CD4-positive, alpha-beta memory T cell (primary cell): ENCODE results near the gene ZNF622. TPM values are rescaled to one million over a fixed set of nuclear protein-coding genes. Genes with fewer than 3 reads are reported as not detected.
A peak's percentile ranks its signal among the peaks of the same experiment; 100 is the strongest.
"Not testable (repeated sequence)": the region's sequence is repeated elsewhere in the genome, so short reads cannot be mapped to it uniquely, and the experiment has no call there.

ENCODE experiments used
- CTCF ChIA-PET: fragments of 350-600 bp; sonication (Branson Sonifier 250); formaldehyde crosslinking; loops from one replicate; lab custom pipeline; 2021; ENCODE audit warnings: inconsistent platforms; ENCODE audit not compliant: partially characterized antibody; lab: Charles Lee
- POLR2A ChIA-PET: fragments of 350-600 bp; sonication (Branson Sonifier 250); formaldehyde crosslinking; loops from one replicate; lab custom pipeline; 2021; ENCODE audit not compliant: partially characterized antibody; lab: Charles Lee
- DNase-seq, 5 donors: peaks; one replicate each; pipeline versions ENCODE4 v3.0.0 to v3.0.0-alpha.2; 2020 to 2022; ENCODE audit warnings: mixed read lengths in 1 of 5
- H3K27ac ChIP-seq: one replicate; pipeline ENCODE4 v1.7.0; 2013; ENCODE audit warnings: low read depth, low read length
- H3K27me3 ChIP-seq: 2 replicates; pipeline ENCODE4 v1.7.0; 2013; ENCODE audit warnings: mild to moderate bottlenecking, low read length, moderate library complexity; ENCODE audit not compliant: insufficient read depth
- H3K36me3 ChIP-seq: 2 replicates; pipeline ENCODE4 v1.7.0; 2013; ENCODE audit warnings: mild to moderate bottlenecking, low read length, moderate library complexity; ENCODE audit not compliant: insufficient read depth
- H3K4me1 ChIP-seq: 2 replicates; pipeline ENCODE4 v1.7.0; 2013; ENCODE audit warnings: mild to moderate bottlenecking, low read length, moderate library complexity; ENCODE audit not compliant: insufficient read depth
- H3K4me3 ChIP-seq, 2 donors: one replicate each; pipeline ENCODE4 v1.7.0; 2013; ENCODE audit warnings: low read length in 2 of 2, mild to moderate bottlenecking in 1 of 2
- H3K9me3 ChIP-seq, 2 donors: one replicate each; pipeline ENCODE4 v1.7.0; 2013; ENCODE audit warnings: low read length in 2 of 2, control low read depth in 1 of 2; ENCODE audit not compliant: control insufficient read depth in 1 of 2
- H3K27ac Mint-ChIP-seq, 7 donors: one replicate each; pipeline ENCODE4 v1.8.0; 2020 to 2021; ENCODE audit warnings: mixed read lengths in 7 of 7, mild to moderate bottlenecking in 6 of 7, inconsistent platforms in 3 of 7, moderate library complexity in 3 of 7
- H3K27me3 Mint-ChIP-seq, 2 donors: one replicate each; pipeline ENCODE4 v1.8.0; 2020 to 2021; ENCODE audit warnings: mixed read lengths in 2 of 2
- H3K36me3 Mint-ChIP-seq, 2 donors: one replicate each; pipeline ENCODE4 v1.8.0; 2020 to 2021; ENCODE audit warnings: mixed read lengths in 2 of 2, inconsistent platforms in 1 of 2, mild to moderate bottlenecking in 1 of 2
- H3K4me1 Mint-ChIP-seq, 4 donors: one replicate each; pipeline ENCODE4 v1.8.0; 2020 to 2021; ENCODE audit warnings: mixed read lengths in 4 of 4, mild to moderate bottlenecking in 1 of 4
- H3K4me3 Mint-ChIP-seq, 8 donors: one replicate each; pipeline ENCODE4 v1.8.0; 2020 to 2021; ENCODE audit warnings: mixed read lengths in 8 of 8, mild to moderate bottlenecking in 7 of 8, moderate library complexity in 6 of 8, inconsistent platforms in 3 of 8
- H3K9me3 Mint-ChIP-seq, 8 donors: one replicate each; pipeline ENCODE4 v1.8.0; 2020 to 2021; ENCODE audit warnings: mixed read lengths in 8 of 8, mild to moderate bottlenecking in 5 of 8, inconsistent platforms in 3 of 8, moderate library complexity in 1 of 8
- intact Hi-C: fragments of 100-400 bp; cut with micrococcal nuclease; formaldehyde crosslinking; loops from one replicate; pipeline ENCODE4 v1.15.1; 2023
- polyA plus RNA-seq, 2 donors: library from polyadenylated mRNA; unstranded; fragments of 300-500 nt; fragmentation: Illumina TruSeq; gene quantifications; one replicate each; pipeline ENCODE4 v1.2.3, GENCODE V29; 2021
- total RNA-seq, 2 experiments: library from RNA; stranded (reverse); gene quantifications; one replicate each; pipeline ENCODE4 v1.2.3, GENCODE V29; 2021

The ZNF622 gene
- total and polyA plus RNA-seq, 4 experiments from 2014 or later: 32.2 to 71.8 (median 45.9) TPM

- POLR2A ChIA-PET: no interaction called here
- CTCF ChIA-PET: no interaction called here
- no peak overlapping the region for H3K4me3 Mint-ChIP-seq
- H3K36me3 Mint-ChIP-seq: peaks cover 2 to 11% of the 10 kb centered on the region in 2 donors
- Histone ChIP-seq H3K4me1 (no peaks in the 10 kb centered on the region), H3K36me3 (no peaks in the 10 kb centered on the region), H3K27me3 (no peaks in the 10 kb centered on the region), H3K4me3 (no peak overlapping the region), H3K9me3 (no peaks in the 10 kb centered on the region), H3K27ac (no peak overlapping the region)
- no peak overlapping the region for H3K27ac Mint-ChIP-seq
- peaks cover 0 to 8% (median 4%) of the 10 kb centered on the region in 4 donors for H3K4me1 Mint-ChIP-seq
- DNase-seq: no peak
- no peaks in the 10 kb centered on the region for H3K27me3 Mint-ChIP-seq
- intact Hi-C loops: no loop called here
- no peaks in the 10 kb centered on the region for H3K9me3 Mint-ChIP-seq
Observed at GRCh38 chr5:16480821-16481538, 15.4 kb upstream of the ZNF622 start.

- intact Hi-C loops: no loop called here
- H3K27ac Mint-ChIP-seq: no peak overlapping the region
- CTCF ChIA-PET: no interaction called here
- Histone ChIP-seq H3K36me3 (no peaks in the 10 kb centered on the region), H3K4me3 (no peak overlapping the region), H3K9me3 (no peaks in the 10 kb centered on the region), H3K27ac (no peak overlapping the region), H3K27me3 (no peaks in the 10 kb centered on the region), H3K4me1 (no peaks in the 10 kb centered on the region)
- H3K4me1 Mint-ChIP-seq: peaks cover 0 to 8% (median 6%) of the 10 kb centered on the region in 4 donors
- no peak for DNase-seq
- peaks cover 2 to 14% of the 10 kb centered on the region in 2 donors for H3K36me3 Mint-ChIP-seq
- no peaks in the 10 kb centered on the region for H3K27me3 Mint-ChIP-seq
- H3K4me3 Mint-ChIP-seq: no peak overlapping the region
- H3K9me3 Mint-ChIP-seq: no peaks in the 10 kb centered on the region
- POLR2A ChIA-PET: no interaction called here
Observed at GRCh38 chr5:16480144-16480543, 14.5 kb upstream of the ZNF622 start.

- ChIA-PET POLR2A (interaction anchor here (1.0 kb wide), 1 partner anchor 150 kb away, joined by 3 read pairs; no protein-coding TSS in a partner anchor), CTCF (no interaction called here)
- no peaks in the 10 kb centered on the region for H3K36me3 ChIP-seq
- no peaks in the 10 kb centered on the region for H3K27me3 ChIP-seq
- H3K27ac Mint-ChIP-seq: no peak overlapping the region
- H3K4me1 Mint-ChIP-seq: peaks cover 0 to 7% (median 3%) of the 10 kb centered on the region in 4 donors
- no peak for DNase-seq
- no peaks in the 10 kb centered on the region for H3K4me1 ChIP-seq
- H3K27me3 Mint-ChIP-seq: no peaks in the 10 kb centered on the region
- H3K4me3 Mint-ChIP-seq: no peak overlapping the region
- H3K9me3 Mint-ChIP-seq: no peaks in the 10 kb centered on the region
- H3K9me3 ChIP-seq: no peaks in the 10 kb centered on the region
- no peak overlapping the region for H3K27ac ChIP-seq
- no peak overlapping the region for H3K4me3 ChIP-seq
- intact Hi-C loops: no loop called here
- peaks cover 2 to 23% of the 10 kb centered on the region in 2 donors for H3K36me3 Mint-ChIP-seq
Observed at GRCh38 chr5:16477541-16477940, 11.9 kb upstream of the ZNF622 start.

GRCh38 chr5:16476417-16476816, 10.8 kb upstream of the ZNF622 start:
- POLR2A ChIA-PET, H3K27me3 ChIP-seq, DNase-seq, intact Hi-C loops, H3K4me1 ChIP-seq, H3K9me3 Mint-ChIP-seq, H3K27me3 Mint-ChIP-seq, H3K36me3 ChIP-seq, H3K4me3 Mint-ChIP-seq, H3K27ac ChIP-seq, H3K4me3 ChIP-seq, H3K9me3 ChIP-seq: not testable (repeated sequence)
- H3K27ac Mint-ChIP-seq: peak overlapping the region in 1 of 7 donors; percentile 42
- peaks cover 0 to 11% (median 5%) of the 10 kb centered on the region in 4 donors for H3K4me1 Mint-ChIP-seq
- CTCF ChIA-PET: interaction anchor here (1.3 kb wide), 1 partner anchor 18 kb away, joined by 3 read pairs; no protein-coding TSS in a partner anchor
- H3K36me3 Mint-ChIP-seq: peaks cover 2 to 23% of the 10 kb centered on the region in 2 donors

- DNase-seq: no peak
- POLR2A ChIA-PET: interaction anchor here (1.4 to 1.7 kb wide), 2 partner anchors 15 to 145 kb away, joined by 3 to 4 read pairs; partner anchors contain the start of gene RETREG1
- Mint-ChIP-seq H3K27ac (peak overlapping the region in 2 of 7 donors; percentile 44 to 72), H3K4me1 (peaks cover 30 to 38% (median 34%) of the 10 kb centered on the region in 4 donors), H3K36me3 (peaks cover 2 to 12% of the 10 kb centered on the region in 2 donors), H3K27me3 (no peaks in the 10 kb centered on the region), H3K9me3 (peaks cover 0 to 2% (median 0%) of the 10 kb centered on the region in 8 donors), H3K4me3 (no peak overlapping the region)
- no peak overlapping the region for H3K27ac ChIP-seq
- CTCF ChIA-PET: interaction anchor here (1.6 to 3.5 kb wide), 2 partner anchors 15 to 195 kb away, joined by 5 to 23 read pairs; no protein-coding TSS in a partner anchor
- H3K4me3 ChIP-seq: no peak overlapping the region
- intact Hi-C loops: no loop called here
- H3K36me3 ChIP-seq: no peaks in the 10 kb centered on the region
- no peaks in the 10 kb centered on the region for H3K9me3 ChIP-seq
- peaks cover 17% of the 10 kb centered on the region for H3K4me1 ChIP-seq
- H3K27me3 ChIP-seq: no peaks in the 10 kb centered on the region
Observed at GRCh38 chr5:16471387-16471786, 5.8 kb upstream of the ZNF622 start.

GRCh38 chr5:16467363-16468219, 2.0 kb upstream of the ZNF622 start:
- ChIA-PET POLR2A (no interaction called here), CTCF (interaction anchor here (1.6 to 2.2 kb wide), 2 partner anchors 9 to 11 kb away, joined by 6 to 11 read pairs; no protein-coding TSS in a partner anchor)
- peak overlapping the region; percentile 80 to 99 (median 94) for H3K27ac Mint-ChIP-seq
- Histone ChIP-seq H3K27me3 (no peaks in the 10 kb centered on the region), H3K36me3 (peaks cover 13% of the 10 kb centered on the region), H3K4me1 (peaks cover 42% of the 10 kb centered on the region), H3K27ac (no peak overlapping the region), H3K9me3 (no peaks in the 10 kb centered on the region), H3K4me3 (no peak overlapping the region)
- peaks cover 53 to 76% (median 62%) of the 10 kb centered on the region in 4 donors for H3K4me1 Mint-ChIP-seq
- peaks cover 19 to 36% of the 10 kb centered on the region in 2 donors for H3K36me3 Mint-ChIP-seq
- no peaks in the 10 kb centered on the region for H3K27me3 Mint-ChIP-seq
- H3K4me3 Mint-ChIP-seq: peak overlapping the region; percentile 93 to 99 (median 97)
- no peak for DNase-seq
- H3K9me3 Mint-ChIP-seq: peaks cover 0 to 7% (median 0%) of the 10 kb centered on the region in 8 donors
- intact Hi-C loops: no loop called here
